ENCODE measurements around the gene ASTN2. TPM values are rescaled to one million over a fixed set of nuclear protein-coding genes. Genes with fewer than 3 reads are reported as not detected.

ASTN2 gene
- polyA plus RNA-seq, 1 donor, result 4.5 TPM

DNA sequence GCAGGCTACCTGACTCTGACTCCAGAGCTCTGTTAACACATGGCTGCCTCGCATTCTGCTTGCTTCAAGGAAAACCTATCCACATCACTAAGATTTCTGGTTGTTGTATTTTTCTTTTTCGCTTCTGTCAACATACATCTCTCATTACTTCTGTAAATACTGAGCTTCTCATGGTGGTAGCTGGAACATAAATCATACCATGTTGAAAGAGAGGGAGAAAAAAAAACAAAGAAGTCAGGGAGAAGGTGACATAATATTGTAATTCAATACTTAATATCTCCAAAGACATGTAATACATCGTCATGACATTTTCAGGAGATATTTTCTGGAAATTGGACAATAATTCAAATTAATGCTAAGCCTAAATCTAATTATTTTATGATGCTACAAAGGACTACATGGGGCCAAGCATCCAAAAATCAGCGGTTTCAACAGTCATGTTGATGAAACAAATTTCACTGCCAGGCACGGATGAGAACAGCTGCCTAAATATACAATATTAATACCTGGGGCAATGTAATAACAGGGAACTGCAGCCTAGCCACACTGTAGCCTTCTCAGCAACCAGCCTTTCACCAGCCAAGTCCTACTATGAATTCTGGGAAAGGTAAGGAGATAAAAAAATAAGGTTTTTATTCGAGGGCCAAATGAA is 395.8 kb downstream of the ASTN2 start:
- no peak for DNase-seq (ENCODE audit: low read depth)

DNA sequence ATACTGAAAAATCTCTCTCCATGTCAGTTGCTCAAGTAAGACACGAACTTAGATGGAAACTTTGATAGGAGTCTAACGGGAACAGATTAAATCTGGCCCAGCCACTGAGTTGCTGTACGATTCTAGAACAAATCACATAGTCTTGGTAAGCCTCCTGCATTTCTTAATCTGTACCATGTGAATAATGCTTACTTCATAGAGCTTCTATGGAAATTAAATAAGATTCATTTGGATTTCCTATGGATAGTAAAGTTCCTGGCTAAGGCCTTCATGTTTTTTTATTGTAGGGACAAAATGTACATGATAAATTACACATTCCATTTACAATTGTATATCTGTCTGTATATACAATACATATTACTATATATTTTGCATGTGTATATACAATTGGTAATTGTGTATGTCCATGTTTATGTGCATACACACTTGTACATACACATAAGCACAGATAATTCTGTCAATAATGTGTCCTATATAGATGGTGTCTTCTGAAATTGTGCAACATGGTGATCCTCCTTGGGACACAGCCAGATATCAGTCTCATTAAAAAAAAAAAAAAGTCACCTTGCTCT is 397.4 kb downstream of the ASTN2 start:
- no peak for DNase-seq (ENCODE audit: low read depth)

DNA sequence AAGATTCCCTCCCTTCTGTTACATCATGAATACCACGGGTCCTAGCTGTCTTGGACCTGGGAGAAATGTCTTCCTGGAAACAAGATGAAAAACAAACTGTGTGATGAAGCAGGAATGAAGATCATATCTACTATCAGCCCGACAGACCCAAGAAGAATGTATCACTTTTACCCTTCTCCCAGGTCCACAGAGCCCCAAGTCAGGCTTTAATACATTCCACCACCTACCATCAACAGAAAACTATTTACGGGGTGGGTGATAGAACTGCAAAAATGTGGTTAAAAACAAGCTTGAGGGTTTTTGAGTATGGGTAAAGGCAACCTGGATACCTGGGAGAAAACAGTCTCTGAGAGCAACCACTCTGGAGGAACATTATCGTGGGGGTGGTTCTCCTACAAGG is 400.8 kb downstream of the ASTN2 start:
- no peak for DNase-seq (ENCODE audit: low read depth)

DNA sequence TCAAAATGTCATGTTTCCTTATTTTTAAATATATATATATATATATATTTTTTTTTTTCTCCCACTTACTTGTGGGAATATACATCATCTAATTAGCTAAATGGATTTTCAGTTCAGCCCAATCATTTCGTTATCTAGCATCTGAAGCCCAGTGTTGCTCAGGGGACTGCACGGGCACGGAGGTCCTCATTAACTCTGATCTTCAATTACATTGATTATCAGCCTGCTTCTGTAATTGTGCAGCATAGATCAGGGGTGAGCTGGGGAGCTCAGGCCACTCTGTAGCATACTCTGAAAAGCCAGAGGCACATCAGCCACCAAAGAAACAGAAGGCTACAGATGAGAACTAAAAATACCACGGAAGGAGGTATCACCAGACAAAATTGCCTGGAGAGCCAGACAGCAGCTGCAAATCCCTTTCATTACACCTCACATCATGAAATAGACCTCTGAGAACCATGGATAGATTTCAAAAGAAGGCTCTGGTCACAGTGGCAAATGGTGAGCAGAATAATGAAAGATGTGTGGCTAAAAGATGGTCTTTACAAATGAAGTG is 401.3 kb downstream of the ASTN2 start:
- DNase-seq (ENCODE audit: low read depth), result no peak

DNA sequence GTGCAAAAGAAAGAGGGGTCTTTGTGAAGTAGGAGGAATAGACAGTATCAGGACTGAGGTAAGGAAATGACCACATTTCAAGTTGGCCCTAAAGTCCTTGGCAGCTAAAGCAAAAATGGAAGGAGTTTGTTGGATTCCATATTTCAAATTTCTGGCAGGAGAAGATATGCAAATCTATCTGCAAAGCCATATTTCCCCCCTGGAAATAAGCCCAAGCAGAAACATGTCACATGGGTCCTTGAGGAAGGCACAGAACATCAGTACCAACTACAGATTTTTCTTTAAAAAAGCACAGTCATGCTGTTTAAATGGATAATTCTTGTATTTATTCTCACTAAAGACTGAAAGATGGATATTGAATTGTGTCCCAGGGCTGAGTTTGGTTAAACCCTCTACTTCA is 404.8 kb downstream of the ASTN2 start:
- no peak for DNase-seq (ENCODE audit: low read depth)

DNA sequence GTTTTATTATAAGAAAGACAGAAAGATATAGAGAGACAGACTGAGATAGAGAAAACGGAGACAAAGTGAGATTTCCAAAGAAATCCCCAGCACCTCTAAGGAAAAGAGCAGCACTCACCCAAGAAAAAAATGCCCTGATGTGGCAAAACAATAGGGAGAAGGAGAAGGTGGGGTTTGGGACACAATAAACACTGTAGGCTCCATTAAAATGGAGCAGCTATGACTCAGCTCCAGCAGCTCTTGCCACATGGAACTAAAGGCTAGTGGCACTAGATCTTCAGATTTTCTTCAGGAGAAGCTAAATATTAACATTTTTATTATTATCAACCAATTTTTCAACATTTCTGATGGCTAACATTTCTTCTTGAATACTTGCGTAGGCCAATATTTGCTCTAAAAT is 406.0 kb downstream of the ASTN2 start:
- no peak for DNase-seq (ENCODE audit: low read depth)

DNA sequence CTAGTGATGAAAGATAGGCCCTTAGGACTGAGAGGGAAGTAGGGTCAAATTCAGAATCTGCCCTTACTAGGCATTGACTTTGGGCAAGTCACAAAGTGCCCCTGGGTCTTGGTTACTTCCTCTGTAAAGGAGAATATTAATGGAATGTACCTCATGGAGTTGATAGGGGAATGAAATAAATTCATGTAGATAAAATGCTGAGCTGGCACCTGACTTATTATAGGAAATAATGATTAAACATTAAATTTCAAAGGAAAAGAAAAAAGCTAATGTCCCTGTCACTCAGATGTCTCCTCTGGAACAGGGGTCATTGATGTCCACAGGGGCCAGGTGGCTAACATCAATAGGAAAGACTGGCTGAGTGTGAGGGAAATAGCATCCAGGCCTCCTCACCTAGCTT is 406.4 kb downstream of the ASTN2 start:
- DNase-seq (ENCODE audit: low read depth), result no peak

DNA sequence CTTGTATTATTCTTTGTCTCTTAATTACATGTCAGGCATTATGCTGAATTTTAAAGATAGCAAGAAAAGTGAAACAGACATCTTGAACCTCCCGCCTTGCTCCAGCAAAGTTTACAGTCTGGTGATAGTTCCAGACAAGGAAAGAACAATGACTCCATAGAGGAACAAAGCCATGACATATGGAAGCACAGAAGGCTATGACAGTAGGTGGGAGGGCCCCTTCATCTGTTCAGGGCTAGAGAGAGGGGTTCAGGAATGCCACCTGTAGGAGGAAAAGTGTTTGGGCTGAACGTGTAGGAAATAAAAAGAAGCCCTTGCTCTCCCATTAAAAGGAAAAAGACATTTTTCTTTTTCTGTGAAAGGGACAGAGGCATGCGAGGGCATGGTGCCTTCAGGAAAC is 412.2 kb downstream of the ASTN2 start:
- DNase-seq (ENCODE audit: low read depth), result no peak

DNA sequence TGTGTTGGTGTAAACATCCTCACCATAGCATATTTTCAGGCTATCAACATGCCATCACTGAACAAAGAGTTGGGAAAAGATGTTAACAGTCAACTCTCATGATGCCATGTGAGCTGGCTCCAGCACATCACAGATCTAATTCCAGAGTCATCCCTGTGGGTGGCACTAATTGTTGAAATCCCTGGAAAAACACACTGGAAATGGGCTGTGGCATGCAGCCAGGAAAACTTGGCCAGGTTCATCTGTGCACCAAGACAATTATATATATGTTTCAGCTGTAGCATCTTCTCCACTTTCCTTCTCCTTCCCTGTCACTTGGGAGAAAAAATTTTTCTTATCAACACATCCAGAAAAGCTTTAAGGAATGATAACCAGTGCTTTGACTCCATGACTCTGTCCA is 414.0 kb downstream of the ASTN2 start:
- no peak for DNase-seq (ENCODE audit: low read depth)

DNA sequence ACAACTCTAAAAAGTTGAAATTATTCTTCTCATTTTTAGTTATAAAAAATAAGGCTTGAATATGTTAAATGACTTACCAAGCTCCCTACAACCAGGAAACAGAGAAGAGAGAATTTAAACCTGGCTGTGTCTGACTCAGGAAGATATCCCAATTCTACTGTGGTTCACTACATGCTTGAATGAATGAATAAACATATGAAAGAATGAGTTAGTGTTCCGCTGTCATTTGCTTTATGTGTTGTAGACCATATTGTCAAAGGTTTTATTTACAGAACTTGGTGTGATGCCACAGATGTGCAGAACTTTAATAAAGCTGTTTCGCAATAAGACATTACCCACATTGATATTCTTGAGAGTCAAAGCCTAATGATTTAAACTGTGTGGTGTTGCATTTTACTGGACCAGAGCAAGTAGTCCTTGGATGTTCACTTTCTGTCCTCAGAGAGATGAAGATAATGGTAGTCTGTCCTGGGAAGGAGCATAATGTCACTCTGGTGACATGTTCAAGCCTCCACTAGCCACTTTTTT is 414.6 kb downstream of the ASTN2 start:
- no peak for DNase-seq (ENCODE audit: low read depth)

DNA sequence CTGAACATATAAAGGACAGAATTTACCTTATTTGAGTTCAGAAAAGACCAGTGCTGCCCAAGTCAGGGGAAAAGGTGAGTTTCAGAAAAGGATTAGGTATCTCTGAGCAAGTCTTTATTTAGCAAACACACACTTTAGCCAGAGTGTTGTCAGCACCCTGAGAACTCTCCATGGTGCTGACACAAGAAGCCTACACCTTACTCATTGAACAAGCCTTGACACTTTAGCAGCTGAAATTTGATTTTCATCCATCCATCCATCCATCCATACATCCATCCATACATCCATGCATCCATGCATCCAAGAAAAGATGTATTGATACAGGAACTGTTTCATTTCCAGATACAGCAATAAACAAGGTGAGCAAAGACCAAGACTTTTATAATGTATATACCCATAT is 416.6 kb downstream of the ASTN2 start:
- peak; percentile 9 for DNase-seq (ENCODE audit: low read depth)

DNA sequence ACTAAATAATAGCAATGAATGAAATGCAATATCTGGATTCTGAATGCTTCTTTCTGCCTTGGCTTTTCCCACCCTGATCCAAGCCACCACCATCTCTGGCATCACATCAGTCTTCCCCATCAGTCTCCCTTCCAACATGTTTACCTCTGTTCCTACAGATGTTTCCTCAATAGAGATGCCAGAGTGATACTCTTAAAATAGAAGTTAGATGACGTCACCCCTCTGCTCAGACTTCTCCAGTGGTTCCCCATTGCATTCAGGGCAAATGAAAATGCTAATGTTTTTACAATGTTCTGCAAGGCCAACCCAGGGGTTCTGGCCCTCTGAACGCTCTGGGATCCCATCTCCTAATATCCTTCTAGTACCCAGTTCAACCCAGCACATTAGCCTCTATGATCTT is 422.0 kb downstream of the ASTN2 start:
- no peak for DNase-seq (ENCODE audit: low read depth)

DNA sequence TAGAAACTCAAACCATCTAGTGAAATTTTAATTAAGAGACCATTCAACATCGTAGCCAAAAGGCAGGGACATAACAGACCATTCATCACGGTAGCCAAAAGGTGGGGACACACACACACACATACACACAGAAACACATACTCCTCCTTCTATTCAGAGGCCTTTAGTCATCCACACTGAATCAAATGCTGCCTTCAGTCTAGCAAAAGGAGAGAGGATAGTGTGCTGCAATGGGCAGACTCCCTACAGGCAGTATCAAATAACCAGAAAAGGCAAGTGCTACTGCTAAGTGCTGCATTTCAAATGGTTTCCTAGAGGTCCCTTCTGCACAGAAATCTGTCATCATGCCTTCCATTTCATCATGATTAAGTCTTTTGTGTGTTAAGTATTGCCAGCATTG is 423.8 kb downstream of the ASTN2 start:
- DNase-seq (ENCODE audit: low read depth), result no peak

DNA sequence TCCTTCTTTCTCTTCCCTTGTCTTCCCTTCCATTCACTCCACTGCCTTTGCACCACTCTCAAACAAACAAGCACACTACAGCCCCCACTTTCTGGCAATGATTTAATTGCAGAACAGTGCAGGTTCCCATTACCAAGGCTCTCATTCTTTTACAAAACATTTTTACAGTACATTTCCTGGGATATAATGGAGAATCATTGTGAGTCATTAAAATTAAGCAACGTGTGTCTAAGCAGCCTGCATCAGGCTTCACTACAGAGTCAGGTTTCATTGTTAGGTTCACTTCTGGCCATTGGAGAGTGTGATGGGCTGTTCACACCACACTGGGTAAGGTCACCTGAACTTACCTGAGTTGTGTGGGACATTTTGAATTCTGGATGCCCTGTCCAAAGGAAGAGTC is 424.3 kb downstream of the ASTN2 start:
- DNase-seq (ENCODE audit: low read depth), result no peak

DNA sequence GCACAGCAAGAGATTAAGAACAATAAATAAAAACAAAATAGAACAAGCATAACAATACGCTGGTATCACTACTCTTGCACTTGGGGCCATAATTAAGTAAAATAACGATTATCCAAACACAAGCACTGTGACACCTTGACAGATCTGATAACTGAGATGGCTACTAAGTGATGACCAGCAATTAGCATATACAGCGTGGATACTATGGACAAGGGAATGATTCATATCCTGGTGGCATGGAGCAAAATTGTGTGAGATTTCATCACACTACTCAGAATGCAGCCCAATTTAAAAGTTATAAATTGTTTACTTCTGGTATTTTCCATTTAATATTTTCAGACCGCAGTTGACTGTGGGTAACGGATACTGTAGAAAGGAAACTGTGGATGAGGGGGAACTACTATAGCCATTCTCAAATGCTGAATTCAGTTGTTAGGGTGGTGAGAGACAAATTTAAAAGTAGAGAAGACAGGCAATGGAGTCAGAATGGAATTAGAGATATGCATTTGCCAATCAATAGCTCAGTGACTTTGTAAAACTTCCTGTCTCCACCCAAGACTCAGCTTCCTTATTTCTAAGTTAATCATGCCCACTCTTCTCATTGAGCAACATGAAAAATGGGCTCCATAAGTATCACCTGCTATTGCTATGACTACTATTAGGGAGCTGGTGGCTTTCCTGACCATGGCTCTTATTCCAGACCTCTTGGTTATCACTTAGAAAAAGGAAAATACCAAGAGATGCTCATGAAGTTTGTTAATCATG is 427.0 kb downstream of the ASTN2 start:
- no peak for DNase-seq (ENCODE audit: low read depth)

DNA sequence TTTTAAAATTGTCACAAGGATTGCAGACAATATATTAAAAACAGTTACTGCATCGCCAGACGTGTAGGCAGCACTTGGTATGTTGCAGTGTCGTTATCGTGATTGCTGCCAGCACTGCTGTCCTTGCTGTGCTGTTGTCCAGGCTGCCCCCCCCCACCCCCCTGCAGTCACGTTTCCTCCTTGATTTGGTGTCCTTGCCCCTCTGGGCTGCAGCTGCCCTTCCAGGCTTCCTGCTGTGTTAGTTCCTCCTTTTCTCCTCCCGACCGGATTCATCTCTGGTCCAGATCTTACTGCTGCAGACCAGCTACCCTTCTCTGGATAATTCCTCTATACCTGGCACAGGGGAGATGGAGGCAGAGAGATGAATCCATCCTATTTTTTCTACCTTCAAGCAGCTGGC is 428.8 kb downstream of the ASTN2 start:
- DNase-seq (ENCODE audit: low read depth), result no peak

DNA sequence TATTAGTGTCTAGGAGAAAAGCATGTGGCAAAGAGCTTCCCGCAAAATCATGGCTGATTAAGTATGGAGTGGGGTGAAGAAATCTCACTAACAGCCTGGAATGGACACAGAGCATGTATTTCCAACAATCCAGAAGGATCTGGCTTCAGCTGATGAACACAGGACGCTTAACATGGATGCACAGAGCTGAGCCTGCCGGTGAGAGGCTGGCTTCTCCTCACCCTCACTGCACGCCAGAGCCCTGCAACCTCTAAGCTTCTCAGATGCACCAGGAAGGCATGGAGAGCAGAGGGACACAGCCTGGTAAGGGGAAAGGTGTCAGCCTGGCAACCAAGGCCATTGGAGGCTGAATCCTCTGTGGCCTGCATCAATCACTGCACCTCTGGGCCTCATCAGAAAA is 429.3 kb downstream of the ASTN2 start:
- DNase-seq (ENCODE audit: low read depth), result no peak

DNA sequence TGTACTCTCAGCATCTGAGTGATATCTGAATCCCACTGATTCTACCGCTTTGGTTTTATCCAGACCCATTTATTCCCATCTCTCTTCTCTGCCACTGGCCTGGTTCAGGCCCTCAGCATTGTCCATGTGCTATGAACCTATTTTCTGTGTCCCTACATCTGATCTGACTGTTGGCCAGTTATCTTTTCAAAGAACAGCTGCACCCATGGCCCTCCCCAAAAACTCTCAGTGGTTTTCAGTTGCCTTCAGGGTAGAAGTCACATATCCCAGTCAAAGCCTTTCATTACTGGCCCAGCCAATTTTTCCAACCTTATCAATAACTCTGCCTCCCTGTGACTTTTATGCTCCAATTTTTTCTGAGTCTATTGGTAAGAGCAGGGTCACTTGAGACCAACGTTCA is 430.7 kb downstream of the ASTN2 start:
- no peak for DNase-seq (ENCODE audit: low read depth)

DNA sequence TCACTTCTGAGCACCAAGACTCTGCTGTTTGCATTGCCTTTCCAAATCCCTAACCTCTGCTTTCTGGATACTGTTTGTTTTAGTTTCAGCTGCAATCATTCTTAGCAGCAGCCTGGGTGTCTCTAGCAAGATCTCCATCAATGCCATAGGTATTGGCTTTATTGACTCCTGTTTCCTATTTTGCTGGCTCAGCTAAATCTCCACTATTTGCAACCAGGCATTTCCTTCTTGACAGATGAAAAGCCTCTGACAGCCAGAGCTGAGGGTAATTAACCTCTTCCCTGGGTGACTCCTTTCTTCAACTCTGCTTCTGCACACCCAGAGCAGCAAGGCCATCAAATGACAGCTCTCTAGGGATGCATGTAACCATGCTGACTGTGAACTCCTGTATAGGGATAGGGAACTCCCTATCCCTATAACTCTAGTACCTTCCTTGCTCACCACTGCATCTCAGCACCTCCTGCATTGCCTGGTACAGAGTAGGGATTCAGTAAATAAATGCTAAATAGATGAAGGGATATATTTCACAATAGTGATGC is 434.2 kb downstream of the ASTN2 start:
- no peak for DNase-seq (ENCODE audit: low read depth)

DNA sequence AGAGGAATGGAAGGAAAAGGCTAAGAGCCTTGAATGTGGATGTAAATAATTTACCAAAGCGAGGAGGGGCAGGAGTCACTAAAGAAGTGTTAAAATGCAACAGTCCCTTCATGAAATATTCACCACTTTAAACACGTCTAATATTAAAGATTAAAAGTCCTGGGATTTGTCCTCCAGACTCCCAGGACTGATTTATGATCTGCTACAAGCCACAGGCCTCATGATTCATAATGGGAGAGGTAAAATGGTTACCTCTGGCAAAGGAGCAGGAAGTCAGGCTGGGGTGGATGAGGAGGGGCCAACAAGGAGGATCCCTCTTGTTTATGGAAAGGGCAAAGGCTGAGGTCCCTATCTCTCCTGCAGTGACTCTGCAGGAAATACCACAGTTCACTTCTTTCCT is 435.4 kb downstream of the ASTN2 start:
- DNase-seq (ENCODE audit: low read depth), result no peak

DNA sequence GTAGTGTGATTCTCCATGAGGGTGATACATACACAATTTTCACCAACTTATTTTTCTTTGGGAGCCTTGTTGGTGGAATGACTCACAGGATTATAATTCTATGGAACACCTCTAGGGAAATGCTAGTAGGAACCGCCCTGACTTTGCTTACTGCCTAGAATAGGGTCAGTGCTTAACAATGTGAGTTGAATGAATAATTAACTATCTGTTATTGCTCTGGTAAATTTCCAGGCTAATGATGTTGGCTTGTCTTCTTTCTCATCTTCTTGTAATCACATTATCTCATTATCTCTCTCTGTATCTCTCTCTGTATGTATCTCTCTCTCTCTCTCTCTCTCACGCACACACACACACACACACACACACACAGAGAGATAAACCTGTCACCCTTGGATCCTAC is 436.7 kb downstream of the ASTN2 start:
- DNase-seq (ENCODE audit: low read depth), result no peak

DNA sequence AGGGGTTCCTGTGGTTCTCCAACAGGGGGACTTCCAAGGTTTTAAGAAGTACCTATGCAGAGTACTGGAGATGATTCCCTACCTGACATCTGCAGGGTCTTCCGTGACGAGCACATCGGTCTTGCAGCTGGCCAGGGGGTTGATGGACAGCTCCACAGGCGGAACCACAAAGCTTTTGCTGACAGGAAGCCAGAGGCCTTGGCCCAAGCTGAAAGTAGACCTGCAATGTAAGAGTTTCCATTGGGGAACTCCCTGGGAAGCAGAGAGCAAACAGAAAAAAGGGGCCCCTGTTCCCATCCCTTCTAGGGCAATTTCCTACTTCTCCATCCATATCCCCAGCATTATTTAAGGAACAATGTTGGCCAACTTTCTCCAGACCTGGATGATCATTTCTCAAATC is 439.7 kb downstream of the ASTN2 start:
- DNase-seq (ENCODE audit: low read depth), result no peak

DNA sequence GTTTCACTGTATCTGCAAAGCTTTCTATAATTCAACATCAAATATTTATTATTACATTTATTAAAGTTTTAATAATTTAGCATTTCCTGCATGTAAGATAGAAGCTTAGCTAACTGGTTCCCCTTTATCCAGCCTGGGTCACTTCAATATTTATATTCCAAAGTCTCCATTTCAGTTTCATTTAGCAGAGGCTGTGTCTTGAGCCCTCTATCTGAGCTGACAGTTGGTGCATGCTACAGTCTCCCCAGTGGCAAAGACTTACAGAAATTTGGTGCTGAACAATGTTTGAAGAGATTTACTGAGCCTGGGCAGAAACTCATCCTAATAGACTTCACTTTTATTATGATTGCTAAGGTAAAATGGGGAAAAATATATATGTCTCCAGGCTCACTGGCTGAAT is 448.7 kb downstream of the ASTN2 start:
- DNase-seq (ENCODE audit: low read depth), result no peak

All from forelimb muscle (tissue), 1 donor.